Esophagus squamous epithelium (tissue), 5 donors: ENCODE data around the gene RABGAP1. TPM values are rescaled to one million over a fixed set of nuclear protein-coding genes. Genes with fewer than 3 reads are reported as not detected.

Experiments used
- DNase-seq: peaks from one replicate; lab custom pipeline; 2025; lab: John Stamatoyannopoulos, UW
- H3K27ac ChIP-seq, 4 donors: fragments of 200-600 bp; sonication (generic); one replicate each; pipeline ENCODE4 v1.5.1; 2016 to 2019; ENCODE audit warnings: mild to moderate bottlenecking in 1 of 4
- H3K27me3 ChIP-seq, 4 donors: fragments of 200-600 bp; sonication (generic); 1 replicate in 3 of 4; 2 replicates in 1 of 4; pipeline versions ENCODE4 v1.5.1 to v1.6.0; 2017 to 2021; ENCODE audit warnings: antibody characterized with exemption in 1 of 4
- H3K36me3 ChIP-seq, 3 donors: fragments of 200-600 bp; sonication (generic); one replicate each; pipeline ENCODE4 v1.5.1; 2016 to 2019
- H3K4me1 ChIP-seq, 3 donors: fragments of 200-600 bp; sonication (generic); one replicate each; pipeline ENCODE4 v1.5.1; 2017 to 2019
- H3K4me3 ChIP-seq, 4 donors: fragments of 200-600 bp; sonication (generic); 1 replicate in 3 of 4; 2 replicates in 1 of 4; pipeline ENCODE4 v1.5.1; 2016 to 2019; ENCODE audit warnings: mild to moderate bottlenecking in 2 of 4, moderate library complexity in 1 of 4
- H3K9me3 ChIP-seq, 3 donors: fragments of 200-600 bp; sonication (generic); one replicate each; pipeline ENCODE4 v1.5.1; 2016 to 2019
- CTCF ChIP-seq, 6 experiments: fragments of 450-650 bp in 4 of 6; fragments of 200-600 bp in 2 of 6; sonication (generic) in 2 of 6; IDR thresholded peaks; one replicate each; pipeline ENCODE4 v1.5.1; 2016 to 2019; ENCODE audit warnings: antibody characterized with exemption in 6 of 6, mild to moderate bottlenecking in 4 of 6, moderate library complexity in 4 of 6
- POLR2A ChIP-seq, 4 donors: fragments of 450-650 bp; IDR thresholded peaks; one replicate each; pipeline ENCODE4 v1.6.1; 2017; ENCODE audit warnings: antibody characterized with exemption in 4 of 4, mild to moderate bottlenecking in 4 of 4, moderate library complexity in 3 of 4
- WGBS, 2 donors: methylation state at CpG; one replicate each; pipeline ENCODE4 v1.1.5; 2018; 5-methylcytosine and 5-hydroxymethylcytosine counted together
- intact Hi-C: fragments of 100-400 bp; cut with DNase I; formaldehyde crosslinking; loops from one replicate; pipeline ENCODE4 v1.15.0; 2022
- total RNA-seq, 4 donors: library from RNA; depleted of rRNA; stranded (reverse); fragments of >200 nt; gene quantifications; one replicate each; pipeline ENCODE4 v1.1.0, GENCODE V29; 2016
- donor health status: DM: yes; HTN: yes; CAD: no.

Gene RABGAP1
- total RNA-seq, 4 donors from 2014 or later, result 28.4 to 57.4 (median 33.6) TPM

DNA sequence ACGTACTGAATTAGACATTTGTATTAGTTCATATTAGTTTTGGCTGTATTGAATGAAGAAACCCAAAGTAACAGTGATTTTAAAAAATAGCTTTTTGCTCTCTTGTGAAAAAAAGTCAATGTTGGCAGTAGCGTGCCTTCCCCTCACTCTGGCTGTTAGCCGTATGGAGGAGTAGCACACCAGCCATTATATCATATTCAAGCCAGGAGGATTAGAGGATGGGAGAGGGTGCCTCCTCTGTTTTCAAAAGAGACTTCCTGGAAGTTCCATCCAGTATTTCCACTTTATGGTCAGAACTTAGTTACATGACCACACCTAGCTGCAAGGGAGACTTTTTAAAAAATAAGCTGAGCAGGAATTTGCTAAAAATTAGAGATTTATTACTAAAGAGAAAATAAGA is 133.8 kb downstream of the RABGAP1 start:
- intact Hi-C loops, result no loop called here
- Histone ChIP-seq H3K27ac (peak overlapping the region in 2 of 4 donors; percentile 16 to 58), H3K36me3 (peaks cover 4 to 94% (median 4%) of the 10 kb centered on the region in 3 donors), H3K9me3 (no peaks in the 10 kb centered on the region), H3K4me3 (no peak overlapping the region), H3K4me1 (peaks cover 0 to 21% (median 0%) of the 10 kb centered on the region in 3 donors), H3K27me3 (no peaks in the 10 kb centered on the region)
- no peak for TF ChIP-seq POLR2A (IDR thresholded peaks at IDR 0.05)
- TF ChIP-seq CTCF (IDR thresholded peaks at IDR 0.05), result no peak
- DNase-seq, result no peak
- WGBS, 2 donors, result 78 to 89% methylated on average over 3 of the region's 3 CpGs

GRCh38 chr9:123080444-123080843 is 139.6 kb downstream of the RABGAP1 start:
- peaks cover 11 to 97% (median 12%) of the 10 kb centered on the region in 3 donors for H3K36me3 ChIP-seq

DNA sequence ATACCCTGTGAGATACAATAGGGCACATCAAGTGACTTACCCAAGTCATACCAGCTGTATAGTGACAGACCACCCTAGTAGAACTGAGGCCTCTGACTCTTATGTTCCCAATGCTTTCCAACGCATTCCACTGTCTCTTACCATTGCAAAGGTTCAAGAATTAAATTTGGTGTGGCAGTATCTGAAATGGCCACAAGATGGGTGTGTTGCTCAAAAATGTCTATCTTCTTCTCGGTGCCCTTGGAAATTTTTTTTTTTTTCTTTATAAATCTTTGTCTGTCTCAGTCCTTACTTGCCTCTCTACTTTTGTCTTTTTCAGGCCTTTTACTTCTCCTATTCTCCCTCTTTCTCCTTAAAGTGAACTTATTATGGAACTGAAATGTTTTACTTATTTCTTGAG is 141.0 kb downstream of the RABGAP1 start:
- H3K36me3 ChIP-seq, result peaks cover 11 to 98% (median 12%) of the 10 kb centered on the region in 3 donors
- TF ChIP-seq CTCF (IDR thresholded peaks at IDR 0.05) (peak in 3 of 6 experiments; percentile 47 to 56 (median 50)), POLR2A (IDR thresholded peaks at IDR 0.05) (no peak)

More at GRCh38 chr9:123080444-123080843, 139.6 kb downstream of the RABGAP1 start:
- TF ChIP-seq CTCF (IDR thresholded peaks at IDR 0.05), result no peak
- no peak for TF ChIP-seq POLR2A (IDR thresholded peaks at IDR 0.05)
- peaks cover 0 to under 1% (median 0%) of the 10 kb centered on the region in 3 donors for H3K4me1 ChIP-seq
- H3K9me3 ChIP-seq, result no peaks in the 10 kb centered on the region
- 79 to 85% methylated on average over 3 of the region's 3 CpGs for WGBS, 2 donors
- H3K4me3 ChIP-seq, result no peak overlapping the region
- H3K27me3 ChIP-seq, result no peaks in the 10 kb centered on the region
- no peak for DNase-seq
- intact Hi-C loops, result no loop called here
- no peak overlapping the region for H3K27ac ChIP-seq

DNA sequence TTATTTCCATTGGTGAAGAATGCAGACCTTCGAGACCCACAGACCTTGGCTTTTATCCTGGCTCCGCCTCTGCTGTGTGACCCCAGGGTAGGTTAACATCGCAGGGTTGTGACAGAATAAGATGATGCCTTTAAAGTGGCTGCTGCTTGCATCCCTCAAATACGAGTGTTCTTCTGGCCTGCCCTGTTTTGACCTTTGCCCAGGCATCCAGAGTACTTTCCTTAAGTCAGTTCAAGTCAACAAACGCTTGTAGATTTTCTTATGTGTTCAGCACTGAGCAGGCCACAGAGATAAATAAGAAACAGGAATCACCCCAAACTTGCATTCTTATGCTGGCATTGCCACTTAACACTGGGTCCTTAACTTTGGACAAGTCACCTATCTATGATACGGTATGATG is 142.9 kb downstream of the RABGAP1 start:
- TF ChIP-seq POLR2A (IDR thresholded peaks at IDR 0.05) (no peak), CTCF (IDR thresholded peaks at IDR 0.05) (no peak)
- peaks cover 9 to 98% (median 12%) of the 10 kb centered on the region in 3 donors for H3K36me3 ChIP-seq
- WGBS, 2 donors, result 77 to 86% methylated on average over 6 of the region's 6 CpGs
- intact Hi-C loops, result no loop called here
- H3K9me3 ChIP-seq, result no peaks in the 10 kb centered on the region
- no peak overlapping the region for H3K4me3 ChIP-seq
- no peak overlapping the region for H3K27ac ChIP-seq
- peaks cover 0 to 10% (median 0%) of the 10 kb centered on the region in 3 donors for H3K4me1 ChIP-seq
- H3K27me3 ChIP-seq, result no peaks in the 10 kb centered on the region
- DNase-seq, result no peak

More for the DNA sequence above, 141.0 kb downstream of the RABGAP1 start:
- Histone ChIP-seq H3K27ac (no peak overlapping the region), H3K4me1 (peaks cover 0 to 10% (median 0%) of the 10 kb centered on the region in 3 donors), H3K4me3 (no peak overlapping the region), H3K27me3 (no peaks in the 10 kb centered on the region), H3K9me3 (no peaks in the 10 kb centered on the region)
- intact Hi-C loops, result no loop called here
- 31 to 40% methylated on average over 2 of the region's 2 CpGs for WGBS, 2 donors
- no peak for DNase-seq

DNA sequence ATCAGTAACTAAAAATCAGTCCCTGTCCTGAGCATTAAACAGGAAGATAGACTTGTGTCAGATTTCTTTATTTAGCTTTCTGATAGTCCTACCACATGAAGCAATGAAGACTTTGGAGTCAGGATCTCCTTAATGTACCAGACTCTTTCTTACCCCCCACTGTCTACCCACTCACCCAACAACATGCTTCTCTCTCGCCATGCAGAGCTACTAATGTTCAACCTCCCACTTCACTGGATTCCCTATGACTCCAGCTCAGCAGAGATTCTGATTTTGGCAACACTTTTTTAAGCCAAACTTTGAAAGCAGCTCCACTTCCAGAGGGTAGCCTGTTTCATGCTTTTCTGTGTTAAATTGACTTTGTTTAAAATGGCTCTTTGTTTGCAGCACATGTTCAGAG is 143.4 kb downstream of the RABGAP1 start:
- DNase-seq, result no peak
- Histone ChIP-seq H3K27me3 (no peaks in the 10 kb centered on the region), H3K4me3 (no peak overlapping the region), H3K9me3 (no peaks in the 10 kb centered on the region), H3K27ac (no peak overlapping the region), H3K4me1 (peaks cover 0 to 10% (median 0%) of the 10 kb centered on the region in 3 donors), H3K36me3 (peaks cover 7 to 97% (median 12%) of the 10 kb centered on the region in 3 donors)
- intact Hi-C loops, result no loop called here
- 88 to 89% methylated on average over 1 of the region's 1 CpG for WGBS, 2 donors
- TF ChIP-seq POLR2A (IDR thresholded peaks at IDR 0.05) (no peak), CTCF (IDR thresholded peaks at IDR 0.05) (no peak)
